Parathyroid adenoma (tissue), 2 donors: ENCODE results near the gene COMMD6.

Source experiments
- H2AFZ ChIP-seq: fragments of 300-600 bp; sonication (generic); one replicate; pipeline ENCODE4 v1.7.0; 2017; ENCODE audit warnings: antibody characterized with exemption, mild to moderate bottlenecking
- H3K27ac ChIP-seq: fragments of 300-600 bp; sonication (generic); one replicate; pipeline ENCODE4 v1.7.0; 2017
- H3K27me3 ChIP-seq: fragments of 300-600 bp; sonication (generic); one replicate; pipeline ENCODE4 v1.7.0; 2017; ENCODE audit warnings: low read length; ENCODE audit not compliant: control insufficient read depth, insufficient read depth
- H3K36me3 ChIP-seq: fragments of 300-600 bp; sonication (generic); one replicate; pipeline ENCODE4 v1.7.0; 2017; ENCODE audit warnings: low read length; ENCODE audit not compliant: control insufficient read depth, insufficient read depth
- H3K4me1 ChIP-seq: fragments of 300-600 bp; sonication (generic); one replicate; pipeline ENCODE4 v1.7.0; 2017; ENCODE audit warnings: control low read depth
- H3K4me2 ChIP-seq: fragments of 300-600 bp; sonication (generic); one replicate; pipeline ENCODE4 v1.7.0; 2017; ENCODE audit warnings: low read length
- H3K4me3 ChIP-seq: fragments of 300-600 bp; sonication (generic); one replicate; pipeline ENCODE4 v1.7.0; 2017; ENCODE audit warnings: low read depth, low read length
- H3K79me2 ChIP-seq: fragments of 300-600 bp; sonication (generic); one replicate; pipeline ENCODE4 v1.7.0; 2017; ENCODE audit warnings: control low read depth
- H3K9ac ChIP-seq: fragments of 300-600 bp; sonication (generic); one replicate; pipeline ENCODE4 v1.7.0; 2017; ENCODE audit warnings: mild to moderate bottlenecking
- H3K9me3 ChIP-seq: fragments of 300-600 bp; sonication (generic); one replicate; pipeline ENCODE4 v1.7.0; 2017; ENCODE audit warnings: low read length; ENCODE audit not compliant: control insufficient read depth
- TF ChIP-seq, protein P1 (sequence below): fragments of 300-600 bp; sonication (generic); IDR thresholded peaks from one replicate; pipeline ENCODE4 v1.7.0; 2017; ENCODE audit warnings: antibody characterized with exemption, mild to moderate bottlenecking
- donor health status: primary hyperparathyroidism.

COMMD6 gene

DNA sequence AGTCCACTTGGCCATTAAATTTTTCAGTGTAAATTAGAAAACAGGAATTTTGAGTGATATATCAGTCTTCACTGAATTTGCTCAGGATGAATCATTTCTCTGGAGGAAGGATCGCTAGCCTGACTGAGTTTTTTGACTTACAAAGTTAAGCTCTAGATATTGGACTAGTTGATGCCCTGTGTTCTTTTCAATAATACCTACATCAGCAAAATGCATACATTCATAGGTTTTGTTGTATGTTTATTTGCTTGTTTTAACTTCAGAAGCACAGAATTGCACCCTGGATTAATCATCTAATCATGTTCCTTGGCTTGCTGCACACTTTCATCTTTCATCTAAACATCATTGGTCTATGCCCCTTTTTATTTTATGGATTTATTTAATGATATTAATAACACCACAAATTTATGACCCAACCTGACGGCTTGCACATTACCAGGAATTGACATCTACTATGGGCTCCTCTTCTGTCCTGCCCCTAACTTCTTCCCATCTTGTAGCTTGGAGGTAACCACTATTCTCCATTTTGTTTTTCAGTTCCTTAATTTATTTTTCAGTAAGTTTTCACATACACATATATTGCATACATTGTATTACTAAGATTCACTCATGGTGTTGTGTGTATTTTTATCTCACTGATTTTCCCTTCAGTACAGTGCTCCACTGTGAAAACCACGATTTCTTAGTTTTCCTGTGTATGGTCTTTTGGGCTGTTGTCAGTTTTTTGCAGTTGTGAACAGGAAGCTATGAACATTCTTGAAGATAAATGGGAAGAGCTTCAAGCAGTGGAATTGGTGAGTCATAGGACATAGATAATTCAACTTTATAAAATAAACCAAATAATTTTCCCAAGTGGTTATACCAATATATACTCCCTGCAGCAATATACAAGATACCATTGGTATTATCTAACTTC lies 23.3 kb downstream of the COMMD6 start:
- Histone ChIP-seq H2AFZ (no peak overlapping the region), H3K27me3 (no peaks in the 10 kb centered on the region), H3K4me2 (no peak overlapping the region), H3K36me3 (no peaks in the 10 kb centered on the region), H3K27ac (no peak overlapping the region), H3K4me3 (no peak overlapping the region), H3K9ac (no peak overlapping the region), H3K9me3 (no peaks in the 10 kb centered on the region), H3K79me2 (no peaks in the 10 kb centered on the region), H3K4me1 (no peaks in the 10 kb centered on the region)
- TF ChIP-seq, protein P1, sequence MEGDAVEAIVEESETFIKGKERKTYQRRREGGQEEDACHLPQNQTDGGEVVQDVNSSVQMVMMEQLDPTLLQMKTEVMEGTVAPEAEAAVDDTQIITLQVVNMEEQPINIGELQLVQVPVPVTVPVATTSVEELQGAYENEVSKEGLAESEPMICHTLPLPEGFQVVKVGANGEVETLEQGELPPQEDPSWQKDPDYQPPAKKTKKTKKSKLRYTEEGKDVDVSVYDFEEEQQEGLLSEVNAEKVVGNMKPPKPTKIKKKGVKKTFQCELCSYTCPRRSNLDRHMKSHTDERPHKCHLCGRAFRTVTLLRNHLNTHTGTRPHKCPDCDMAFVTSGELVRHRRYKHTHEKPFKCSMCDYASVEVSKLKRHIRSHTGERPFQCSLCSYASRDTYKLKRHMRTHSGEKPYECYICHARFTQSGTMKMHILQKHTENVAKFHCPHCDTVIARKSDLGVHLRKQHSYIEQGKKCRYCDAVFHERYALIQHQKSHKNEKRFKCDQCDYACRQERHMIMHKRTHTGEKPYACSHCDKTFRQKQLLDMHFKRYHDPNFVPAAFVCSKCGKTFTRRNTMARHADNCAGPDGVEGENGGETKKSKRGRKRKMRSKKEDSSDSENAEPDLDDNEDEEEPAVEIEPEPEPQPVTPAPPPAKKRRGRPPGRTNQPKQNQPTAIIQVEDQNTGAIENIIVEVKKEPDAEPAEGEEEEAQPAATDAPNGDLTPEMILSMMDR, result no peak

DNA sequence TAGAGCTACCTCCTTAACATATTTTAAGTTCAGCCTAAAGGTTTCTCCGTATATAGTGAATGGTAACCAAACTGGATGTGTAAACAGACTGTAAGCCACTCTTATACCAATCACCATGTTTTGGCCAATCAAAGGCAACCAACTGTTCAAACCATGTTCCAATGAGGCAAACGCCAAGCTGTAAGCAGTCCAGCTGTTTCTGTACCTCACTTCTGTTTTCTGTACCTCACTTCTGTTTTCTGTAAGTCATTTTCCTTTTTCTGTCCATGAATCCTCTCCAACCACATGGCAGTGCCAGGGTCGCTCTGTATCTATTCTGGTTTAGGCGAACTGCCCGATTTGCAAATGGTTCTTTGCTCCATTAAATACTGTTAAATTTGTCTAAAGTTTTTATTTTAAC lies 24.4 kb downstream of the COMMD6 start:
- H3K27me3 ChIP-seq, result no peaks in the 10 kb centered on the region
- H3K4me2 ChIP-seq, result no peak overlapping the region
- no peak overlapping the region for H2AFZ ChIP-seq
- no peaks in the 10 kb centered on the region for H3K36me3 ChIP-seq
- no peaks in the 10 kb centered on the region for H3K79me2 ChIP-seq
- H3K4me1 ChIP-seq, result no peaks in the 10 kb centered on the region
- H3K27ac ChIP-seq, result no peak overlapping the region
- H3K9me3 ChIP-seq, result no peaks in the 10 kb centered on the region
- no peak overlapping the region for H3K9ac ChIP-seq
- no peak overlapping the region for H3K4me3 ChIP-seq
- TF ChIP-seq, protein P1, result no peak

GRCh38 chr13:75512253-75512652 lies 25.4 kb downstream of the COMMD6 start:
- no peak overlapping the region for H2AFZ ChIP-seq
- H3K27ac ChIP-seq, result no peak overlapping the region
- H3K79me2 ChIP-seq, result no peaks in the 10 kb centered on the region
- no peaks in the 10 kb centered on the region for H3K27me3 ChIP-seq
- H3K4me2 ChIP-seq, result no peak overlapping the region
- TF ChIP-seq, protein P1, result no peak
- no peak overlapping the region for H3K9ac ChIP-seq
- H3K36me3 ChIP-seq, result no peaks in the 10 kb centered on the region
- no peaks in the 10 kb centered on the region for H3K4me1 ChIP-seq
- no peaks in the 10 kb centered on the region for H3K9me3 ChIP-seq
- H3K4me3 ChIP-seq, result no peak overlapping the region

GRCh38 chr13:75511051-75511625 lies 26.5 kb downstream of the COMMD6 start:
- H3K9me3 ChIP-seq, result no peaks in the 10 kb centered on the region
- no peaks in the 10 kb centered on the region for H3K36me3 ChIP-seq
- H3K4me2 ChIP-seq, result no peak overlapping the region
- TF ChIP-seq, protein P1, result no peak
- H3K4me3 ChIP-seq, result no peak overlapping the region
- H3K79me2 ChIP-seq, result no peaks in the 10 kb centered on the region
- no peak overlapping the region for H3K9ac ChIP-seq
- no peaks in the 10 kb centered on the region for H3K27me3 ChIP-seq
- H3K4me1 ChIP-seq, result no peaks in the 10 kb centered on the region
- no peak overlapping the region for H3K27ac ChIP-seq
- H2AFZ ChIP-seq, result no peak overlapping the region
